Activated T-cell treated with anti-CD3 and anti-CD28 coated beads for 4 hours (primary cell): Measurements from ENCODE around the gene CCDC184.
"Not testable (repeated sequence)": the region's sequence is repeated elsewhere in the genome, so short reads cannot be mapped to it uniquely, and the experiment has no call there.

ENCODE experiments used
- DNase-seq: peaks from one replicate; pipeline ENCODE4 v3.0.0-alpha.2; 2020

The CCDC184 gene

GRCh38 chr12:48216785-48217184, 33.3 kb downstream of the CCDC184 start:
- no peak for DNase-seq

- no peak for DNase-seq
These were observed 36.2 kb downstream of the CCDC184 start for GRCh38 chr12:48219631-48220030.

GRCh38 chr12:48220701-48221100, 37.3 kb downstream of the CCDC184 start:
- DNase-seq, result no peak

DNA sequence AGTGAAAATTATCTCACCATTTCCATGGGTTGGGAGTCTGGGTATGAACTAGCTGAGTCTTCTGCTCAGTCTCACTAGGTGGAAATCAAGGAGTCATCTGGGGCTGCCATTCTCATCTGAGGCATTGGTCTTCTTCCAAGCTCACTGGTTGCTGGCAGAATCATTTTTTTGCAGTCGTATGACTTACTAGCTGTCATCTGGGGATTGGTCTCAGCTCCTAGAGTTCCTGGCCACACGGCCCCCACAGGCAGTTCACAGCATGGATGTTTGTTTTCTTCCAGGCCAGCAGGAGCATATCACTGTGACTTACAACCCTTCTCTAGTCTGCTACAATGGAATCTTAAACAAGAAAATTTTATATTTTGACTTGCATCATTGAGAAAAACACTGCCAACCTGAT, 38.2 kb downstream of the CCDC184 start:
- DNase-seq, result no peak

- DNase-seq, result not testable (repeated sequence)
These were observed 41.1 kb downstream of the CCDC184 start for GRCh38 chr12:48224533-48224932.

- not testable (repeated sequence) for DNase-seq
These were observed 47.9 kb downstream of the CCDC184 start for GRCh38 chr12:48231169-48231958.
